Measurements from ENCODE around the gene CELF5. TPM values are rescaled to one million over a fixed set of nuclear protein-coding genes. Genes with fewer than 3 reads are reported as not detected.

The CELF5 gene
- total RNA-seq, 1 experiment from 2014 or later, result 1.2 TPM

DNA sequence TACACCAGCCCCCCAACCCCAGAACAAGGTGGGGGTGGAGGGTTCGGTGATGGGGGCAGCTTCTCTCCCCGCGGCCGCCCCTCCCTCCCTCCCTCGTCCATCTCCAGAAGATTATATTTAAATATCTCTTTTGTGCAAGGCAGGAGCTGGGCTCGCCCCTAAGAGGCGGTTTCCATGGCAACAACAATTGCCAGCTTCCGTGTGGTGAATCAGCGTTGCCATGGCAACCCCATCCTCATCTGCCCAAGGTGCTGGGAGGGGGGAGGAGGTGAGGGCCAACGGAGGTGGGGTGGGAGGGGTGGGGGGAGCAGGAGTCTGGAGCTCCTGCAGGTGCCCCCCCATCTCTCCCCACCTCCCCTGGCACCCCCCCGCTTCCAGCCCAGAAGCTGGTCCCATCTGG lies 46.4 kb downstream of the CELF5 start:
- H3K27ac ChIP-seq (ENCODE audit: low read length), result no peak overlapping the region
- CTCF ChIA-PET, result no interaction called here
- peaks cover 3% of the 10 kb centered on the region; the same call in 1 of the 2 replicates for H3K4me1 ChIP-seq (ENCODE audit: control insufficient read depth, insufficient read depth, low read length)
- TF ChIP-seq SIN3A (IDR thresholded peaks at IDR 0.05; ENCODE audit: borderline replicate concordance, insufficient read depth, low read depth, low read length) (no peak), TCF7L2 (IDR thresholded peaks at IDR 0.05; ENCODE audit: low read depth, low read length) (no peak), CTCF (IDR thresholded peaks at IDR 0.05) (no peak), POLR2AphosphoS5 (IDR thresholded peaks at IDR 0.05; ENCODE audit: low read depth, low read length) (no peak)
- TF ChIP-seq, protein P1, sequence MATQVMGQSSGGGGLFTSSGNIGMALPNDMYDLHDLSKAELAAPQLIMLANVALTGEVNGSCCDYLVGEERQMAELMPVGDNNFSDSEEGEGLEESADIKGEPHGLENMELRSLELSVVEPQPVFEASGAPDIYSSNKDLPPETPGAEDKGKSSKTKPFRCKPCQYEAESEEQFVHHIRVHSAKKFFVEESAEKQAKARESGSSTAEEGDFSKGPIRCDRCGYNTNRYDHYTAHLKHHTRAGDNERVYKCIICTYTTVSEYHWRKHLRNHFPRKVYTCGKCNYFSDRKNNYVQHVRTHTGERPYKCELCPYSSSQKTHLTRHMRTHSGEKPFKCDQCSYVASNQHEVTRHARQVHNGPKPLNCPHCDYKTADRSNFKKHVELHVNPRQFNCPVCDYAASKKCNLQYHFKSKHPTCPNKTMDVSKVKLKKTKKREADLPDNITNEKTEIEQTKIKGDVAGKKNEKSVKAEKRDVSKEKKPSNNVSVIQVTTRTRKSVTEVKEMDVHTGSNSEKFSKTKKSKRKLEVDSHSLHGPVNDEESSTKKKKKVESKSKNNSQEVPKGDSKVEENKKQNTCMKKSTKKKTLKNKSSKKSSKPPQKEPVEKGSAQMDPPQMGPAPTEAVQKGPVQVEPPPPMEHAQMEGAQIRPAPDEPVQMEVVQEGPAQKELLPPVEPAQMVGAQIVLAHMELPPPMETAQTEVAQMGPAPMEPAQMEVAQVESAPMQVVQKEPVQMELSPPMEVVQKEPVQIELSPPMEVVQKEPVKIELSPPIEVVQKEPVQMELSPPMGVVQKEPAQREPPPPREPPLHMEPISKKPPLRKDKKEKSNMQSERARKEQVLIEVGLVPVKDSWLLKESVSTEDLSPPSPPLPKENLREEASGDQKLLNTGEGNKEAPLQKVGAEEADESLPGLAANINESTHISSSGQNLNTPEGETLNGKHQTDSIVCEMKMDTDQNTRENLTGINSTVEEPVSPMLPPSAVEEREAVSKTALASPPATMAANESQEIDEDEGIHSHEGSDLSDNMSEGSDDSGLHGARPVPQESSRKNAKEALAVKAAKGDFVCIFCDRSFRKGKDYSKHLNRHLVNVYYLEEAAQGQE (IDR thresholded peaks at IDR 0.05; ENCODE audit: insufficient read depth in 1 of 2, low read depth in 2 of 2, low read length in 1 of 2), result no peak
- no peak overlapping the region for H3K4me3 ChIP-seq (ENCODE audit: low read depth in 2 of 2, low read length in 2 of 2)
- no TSS peak for BruUV-seq (replicated peaks)
- H3K27me3 ChIP-seq (ENCODE audit: control insufficient read depth, insufficient read depth, low read length), result no peaks in the 10 kb centered on the region; the same call in 1 of the 2 replicates
- in situ Hi-C loops (cut with HindIII; ENCODE audit: low pct_unique_long_range_greater_than_20kb, low sequenced_read_pairs), result no loop called here
- POLR2A ChIA-PET, result no interaction called here
- ATAC-seq (no peak), DNase-seq (ENCODE audit: low read depth, low spot score) (no peak)
- H3K36me3 ChIP-seq (ENCODE audit: control insufficient read depth, insufficient read depth, low read length), result no peaks in the 10 kb centered on the region
- intact Hi-C loops (cut with micrococcal nuclease; ENCODE audit: unreplicated experiment), result no loop called here
- no peaks in the 10 kb centered on the region; the same call in 1 of the 2 replicates for H3K9me3 ChIP-seq (ENCODE audit: control insufficient read depth, insufficient read depth, low read depth, low read length)

GRCh38 chr19:3272401-3272931 lies 48.0 kb downstream of the CELF5 start:
- Histone ChIP-seq H3K9me3 (ENCODE audit: control insufficient read depth, insufficient read depth, low read depth, low read length) (no peaks in the 10 kb centered on the region; the same call in 1 of the 2 replicates), H3K27me3 (ENCODE audit: control insufficient read depth, insufficient read depth, low read length) (no peaks in the 10 kb centered on the region; the same call in 1 of the 2 replicates), H3K36me3 (ENCODE audit: control insufficient read depth, insufficient read depth, low read length) (no peaks in the 10 kb centered on the region), H3K4me1 (ENCODE audit: control insufficient read depth, insufficient read depth, low read length) (peaks cover 3% of the 10 kb centered on the region; the same call in 1 of the 2 replicates), H3K4me3 (ENCODE audit: low read depth in 2 of 2, low read length in 2 of 2) (no peak overlapping the region), H3K27ac (ENCODE audit: low read length) (no peak overlapping the region)
- no peak for TF ChIP-seq CTCF (IDR thresholded peaks at IDR 0.05)
- no peak for TF ChIP-seq POLR2AphosphoS5 (IDR thresholded peaks at IDR 0.05; ENCODE audit: low read depth, low read length)
- no peak for TF ChIP-seq TCF7L2 (IDR thresholded peaks at IDR 0.05; ENCODE audit: low read depth, low read length)
- no peak for TF ChIP-seq SIN3A (IDR thresholded peaks at IDR 0.05; ENCODE audit: borderline replicate concordance, insufficient read depth, low read depth, low read length)
- TF ChIP-seq, protein P1 (IDR thresholded peaks at IDR 0.05; ENCODE audit: insufficient read depth in 1 of 2, low read depth in 2 of 2, low read length in 1 of 2), result no peak
- in situ Hi-C loops (cut with HindIII; ENCODE audit: low pct_unique_long_range_greater_than_20kb, low sequenced_read_pairs) (no loop called here), intact Hi-C loops (cut with micrococcal nuclease; ENCODE audit: unreplicated experiment) (no loop called here)
- DNase-seq (ENCODE audit: low read depth, low spot score), result no peak
- ChIA-PET POLR2A (no interaction called here), CTCF (no interaction called here)
- BruUV-seq (replicated peaks), result no TSS peak
- no peak for ATAC-seq
